Activated gamma-delta T cell treated with anti-CD3 and anti-CD28 coated beads, Interleukin-2, amount 50 U/mL, for 16 hours (primary cell): Measurements from ENCODE around the gene HNRNPC.

Experiments used
- DNase-seq: peaks from one replicate; pipeline ENCODE4 v3.0.0-alpha.2; 2020; ENCODE audit warnings: low read depth

The HNRNPC gene

GRCh38 chr14:21210023-21210422 is 59.2 kb downstream of the HNRNPC start:
- no peak for DNase-seq

- no peak for DNase-seq
Measured at GRCh38 chr14:21209185-21209584, 60.1 kb downstream of the HNRNPC start.

- no peak for DNase-seq
Measured at GRCh38 chr14:21208554-21208953, 60.7 kb downstream of the HNRNPC start.

- DNase-seq: no peak
Measured at GRCh38 chr14:21206753-21207684, 62.2 kb downstream of the HNRNPC start.

- no peak for DNase-seq
Measured at GRCh38 chr14:21205678-21206581, 63.3 kb downstream of the HNRNPC start.

GRCh38 chr14:21205026-21205677 is 64.1 kb downstream of the HNRNPC start:
- DNase-seq: no peak

GRCh38 chr14:21204167-21205025 is 64.8 kb downstream of the HNRNPC start:
- DNase-seq: no peak

GRCh38 chr14:21203470-21204166 is 65.6 kb downstream of the HNRNPC start:
- no peak for DNase-seq

GRCh38 chr14:21202463-21203358 is 66.5 kb downstream of the HNRNPC start:
- DNase-seq: no peak

GRCh38 chr14:21201732-21202462 is 67.3 kb downstream of the HNRNPC start:
- no peak for DNase-seq

GRCh38 chr14:21200752-21201461 is 68.3 kb downstream of the HNRNPC start:
- no peak for DNase-seq

- DNase-seq: no peak
Measured at GRCh38 chr14:21199611-21200560, 69.4 kb downstream of the HNRNPC start.

GRCh38 chr14:21197418-21198205 is 71.6 kb downstream of the HNRNPC start:
- no peak for DNase-seq

- DNase-seq: no peak
Measured at GRCh38 chr14:21194597-21194996, 74.6 kb downstream of the HNRNPC start.

- no peak for DNase-seq
Measured at GRCh38 chr14:21192875-21193535, 76.2 kb downstream of the HNRNPC start.

GRCh38 chr14:21192447-21192822 is 76.8 kb downstream of the HNRNPC start:
- DNase-seq: no peak
